Prostate gland (tissue), 2 donors: Measurements from ENCODE around the gene LRBA.

Source experiments
- CTCF ChIP-seq, 4 experiments: fragments of 200-600 bp in 2 of 4; fragments of 450-650 bp in 2 of 4; sonication (generic) in 2 of 4; IDR thresholded peaks; 1 replicate in 3 of 4; 2 replicates in 1 of 4; pipeline ENCODE4 v1.5.1; 2016 to 2019; ENCODE audit warnings: antibody characterized with exemption in 4 of 4, mild to moderate bottlenecking in 2 of 4, moderate library complexity in 2 of 4
- POLR2A ChIP-seq: fragments of 450-650 bp; IDR thresholded peaks from one replicate; pipeline ENCODE4 v1.6.1; 2016; ENCODE audit warnings: antibody characterized with exemption, mild to moderate bottlenecking

DNA sequence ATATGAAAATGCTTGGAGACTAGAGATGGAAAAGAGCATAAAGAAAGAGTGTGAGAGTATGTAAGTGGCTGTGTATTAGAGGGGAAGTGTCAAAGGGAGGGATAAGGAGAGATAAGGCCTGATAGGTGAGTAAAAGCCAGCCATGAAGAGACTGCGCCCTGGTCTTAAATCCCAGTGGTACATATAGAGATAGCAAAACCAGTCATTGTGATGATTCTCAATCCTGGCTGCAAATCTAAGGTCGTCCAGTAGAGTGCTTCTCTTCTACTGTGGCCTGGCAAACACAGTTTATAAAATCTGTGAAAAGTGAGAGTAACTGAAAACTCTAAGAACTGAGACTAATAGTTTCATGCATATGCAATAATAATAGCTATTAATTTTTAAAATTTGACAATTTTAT, 346.3 kb downstream of the LRBA start:
- TF ChIP-seq POLR2A (no peak), CTCF (IDR thresholded peaks at IDR 0.05) (no peak)
